ENCODE measurements around the gene PRKCE.

PRKCE gene

GRCh38 chr2:45852450-45853150, 201.1 kb downstream of the PRKCE start:
- H3K9ac ChIP-seq (ENCODE audit: low read length): no peak overlapping the region
- no peak overlapping the region for H3K27ac ChIP-seq (ENCODE audit: low read depth, low read length)
- no peak overlapping the region for H2BK5ac ChIP-seq (ENCODE audit: low read length)
- no peak overlapping the region for H2BK15ac ChIP-seq (replicated peaks; ENCODE audit: low read depth)
- H2AK5ac ChIP-seq (ENCODE audit: low read length): no peak overlapping the region
- no peaks in the 10 kb centered on the region for H3K27me3 ChIP-seq (ENCODE audit: insufficient read depth, low read length, poor library complexity)
- H3K36me3 ChIP-seq (ENCODE audit: control insufficient read depth, insufficient read depth, low read length): no peaks in the 10 kb centered on the region
- H3K79me2 ChIP-seq (ENCODE audit: control insufficient read depth, insufficient read depth, low read length): no peaks in the 10 kb centered on the region
- no peak overlapping the region for H3K23ac ChIP-seq (ENCODE audit: low read length)
- no peaks in the 10 kb centered on the region for H3K4me1 ChIP-seq (ENCODE audit: control insufficient read depth, low read depth, low read length)
- H3K4me2 ChIP-seq (ENCODE audit: low read length): no peak overlapping the region
- no peak overlapping the region for H4K8ac ChIP-seq (ENCODE audit: low read depth, low read length)
- H2BK120ac ChIP-seq (ENCODE audit: low read depth, low read length): no peak overlapping the region
- H4K5ac ChIP-seq (ENCODE audit: low read length): no peak overlapping the region
- H3K56ac ChIP-seq (ENCODE audit: low read length): no peak overlapping the region
- no peak overlapping the region for H3K4ac ChIP-seq (ENCODE audit: low read depth, low read length)
- no peak overlapping the region for H3K4me3 ChIP-seq (ENCODE audit: low read length)
- H3K18ac ChIP-seq (ENCODE audit: low read length): no peak overlapping the region
- no CpG with 5 or more reads among the region's 6 CpGs for WGBS (ENCODE audit: extremely low coverage, insufficient coverage, low lambda C conversion rate)
- DNase-seq: peak; percentile 2
- H3K79me1 ChIP-seq (ENCODE audit: low read length): no peaks in the 10 kb centered on the region

GRCh38 chr2:45855374-45855773, 203.9 kb downstream of the PRKCE start:
- DNase-seq: no peak
- H4K5ac ChIP-seq (ENCODE audit: low read length): no peak overlapping the region
- H3K27ac ChIP-seq (ENCODE audit: low read depth, low read length): no peak overlapping the region
- no peak overlapping the region for H2BK5ac ChIP-seq (ENCODE audit: low read length)
- H3K56ac ChIP-seq (ENCODE audit: low read length): no peak overlapping the region
- H4K8ac ChIP-seq (ENCODE audit: low read depth, low read length): no peak overlapping the region
- no peak overlapping the region for H3K4me3 ChIP-seq (ENCODE audit: low read length)
- H3K18ac ChIP-seq (ENCODE audit: low read length): no peak overlapping the region
- H3K79me1 ChIP-seq (ENCODE audit: low read length): no peaks in the 10 kb centered on the region
- H3K79me2 ChIP-seq (ENCODE audit: control insufficient read depth, insufficient read depth, low read length): no peaks in the 10 kb centered on the region
- H2AK5ac ChIP-seq (ENCODE audit: low read length): no peak overlapping the region
- no peak overlapping the region for H2BK15ac ChIP-seq (replicated peaks; ENCODE audit: low read depth)
- no peak overlapping the region for H3K4me2 ChIP-seq (ENCODE audit: low read length)
- no peak overlapping the region for H3K4ac ChIP-seq (ENCODE audit: low read depth, low read length)
- H3K23ac ChIP-seq (ENCODE audit: low read length): no peak overlapping the region
- no peak overlapping the region for H2BK120ac ChIP-seq (ENCODE audit: low read depth, low read length)
- H3K4me1 ChIP-seq (ENCODE audit: control insufficient read depth, low read depth, low read length): no peaks in the 10 kb centered on the region
- no peaks in the 10 kb centered on the region for H3K27me3 ChIP-seq (ENCODE audit: insufficient read depth, low read length, poor library complexity)
- H3K36me3 ChIP-seq (ENCODE audit: control insufficient read depth, insufficient read depth, low read length): no peaks in the 10 kb centered on the region
- H3K9ac ChIP-seq (ENCODE audit: low read length): no peak overlapping the region
- no CpG with 5 or more reads among the region's 3 CpGs for WGBS (ENCODE audit: extremely low coverage, insufficient coverage, low lambda C conversion rate)

DNA sequence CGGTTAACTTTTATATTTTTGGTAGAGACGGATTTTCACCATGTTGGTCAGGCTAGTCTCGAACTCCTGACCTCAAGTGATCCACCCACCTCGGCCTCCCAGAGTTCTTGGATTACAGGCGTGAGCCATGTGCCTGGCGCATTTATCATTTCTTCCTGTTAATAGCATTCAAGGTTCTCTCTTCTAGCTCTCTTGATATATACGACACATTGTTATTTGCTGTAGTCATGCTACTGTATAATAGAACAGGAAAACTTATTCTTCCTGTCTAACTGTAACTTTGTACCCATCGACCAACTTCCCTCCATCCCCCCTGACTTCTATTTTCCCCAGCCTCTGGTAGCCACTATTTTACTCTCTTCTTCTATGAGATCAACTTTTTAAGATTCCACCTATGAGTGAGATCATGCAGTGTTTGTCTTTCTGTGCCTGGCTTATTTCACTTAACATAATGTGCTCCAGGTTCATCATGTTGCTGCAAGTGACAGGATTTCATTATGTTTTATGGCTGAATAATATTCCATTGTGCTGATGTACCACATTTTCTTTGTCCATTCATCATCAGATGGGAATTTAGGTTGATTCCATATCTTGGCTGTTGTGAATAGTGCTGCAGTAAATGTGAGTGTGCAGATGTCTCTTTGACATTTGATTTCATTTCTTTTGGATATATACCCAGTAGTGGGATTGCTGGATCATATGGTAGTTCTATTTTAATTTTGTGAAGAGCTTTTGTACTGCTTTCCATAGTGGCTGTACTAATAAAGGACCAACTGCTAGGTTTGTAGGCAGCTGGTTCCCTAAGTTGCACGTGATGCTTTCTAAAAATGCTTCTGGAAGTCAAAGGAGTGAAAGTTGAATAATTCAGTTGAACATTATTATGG, 205.2 kb downstream of the PRKCE start:
- H3K79me2 ChIP-seq (ENCODE audit: control insufficient read depth, insufficient read depth, low read length): no peaks in the 10 kb centered on the region
- no peak for DNase-seq
- no peak overlapping the region for H3K9ac ChIP-seq (ENCODE audit: low read length)

DNA sequence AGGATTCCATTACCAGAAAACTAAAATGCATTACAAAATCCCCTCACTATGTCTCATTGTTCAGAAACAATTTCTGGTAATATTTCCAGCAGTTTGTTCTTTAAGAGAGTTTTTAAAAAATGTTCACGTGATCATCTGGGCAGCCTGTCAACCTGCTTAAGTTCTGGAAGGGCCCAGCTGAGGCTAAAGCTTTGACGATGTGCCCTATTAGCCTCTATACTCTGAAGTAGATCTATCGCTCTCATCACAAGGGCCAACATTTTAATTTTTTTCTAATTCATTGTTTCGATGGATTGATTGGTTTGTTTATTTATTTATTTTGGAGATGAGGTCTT, 205.8 kb downstream of the PRKCE start:
- no peak overlapping the region for H2BK15ac ChIP-seq (replicated peaks; ENCODE audit: low read depth)
- H3K4me1 ChIP-seq (ENCODE audit: control insufficient read depth, low read depth, low read length): no peaks in the 10 kb centered on the region
- no peaks in the 10 kb centered on the region for H3K79me2 ChIP-seq (ENCODE audit: control insufficient read depth, insufficient read depth, low read length)
- H4K8ac ChIP-seq (ENCODE audit: low read depth, low read length): no peak overlapping the region
- H3K23ac ChIP-seq (ENCODE audit: low read length): no peak overlapping the region
- no peak overlapping the region for H3K18ac ChIP-seq (ENCODE audit: low read length)
- no peak overlapping the region for H3K9ac ChIP-seq (ENCODE audit: low read length)
- no peak overlapping the region for H2AK5ac ChIP-seq (ENCODE audit: low read length)
- H3K36me3 ChIP-seq (ENCODE audit: control insufficient read depth, insufficient read depth, low read length): no peaks in the 10 kb centered on the region
- no peak overlapping the region for H3K27ac ChIP-seq (ENCODE audit: low read depth, low read length)
- no peak overlapping the region for H2BK120ac ChIP-seq (ENCODE audit: low read depth, low read length)
- DNase-seq: no peak
- H4K5ac ChIP-seq (ENCODE audit: low read length): no peak overlapping the region
- no peak overlapping the region for H3K4ac ChIP-seq (ENCODE audit: low read depth, low read length)
- no peaks in the 10 kb centered on the region for H3K79me1 ChIP-seq (ENCODE audit: low read length)
- H3K4me3 ChIP-seq (ENCODE audit: low read length): no peak overlapping the region
- WGBS (ENCODE audit: extremely low coverage, insufficient coverage, low lambda C conversion rate): no CpG with 5 or more reads among the region's 4 CpGs
- no peak overlapping the region for H2BK5ac ChIP-seq (ENCODE audit: low read length)
- H3K27me3 ChIP-seq (ENCODE audit: insufficient read depth, low read length, poor library complexity): no peaks in the 10 kb centered on the region
- H3K4me2 ChIP-seq (ENCODE audit: low read length): no peak overlapping the region
- H3K56ac ChIP-seq (ENCODE audit: low read length): no peak overlapping the region

More for the DNA sequence above, 205.2 kb downstream of the PRKCE start:
- no peak overlapping the region for H2BK120ac ChIP-seq (ENCODE audit: low read depth, low read length)
- WGBS (ENCODE audit: extremely low coverage, insufficient coverage, low lambda C conversion rate): no CpG with 5 or more reads among the region's 9 CpGs
- H3K56ac ChIP-seq (ENCODE audit: low read length): no peak overlapping the region
- H2BK15ac ChIP-seq (replicated peaks; ENCODE audit: low read depth): no peak overlapping the region
- H3K27ac ChIP-seq (ENCODE audit: low read depth, low read length): no peak overlapping the region
- no peak overlapping the region for H3K23ac ChIP-seq (ENCODE audit: low read length)
- no peak overlapping the region for H3K4me2 ChIP-seq (ENCODE audit: low read length)
- H3K4ac ChIP-seq (ENCODE audit: low read depth, low read length): no peak overlapping the region
- no peaks in the 10 kb centered on the region for H3K79me1 ChIP-seq (ENCODE audit: low read length)
- no peak overlapping the region for H3K18ac ChIP-seq (ENCODE audit: low read length)
- H4K8ac ChIP-seq (ENCODE audit: low read depth, low read length): no peak overlapping the region
- H2BK5ac ChIP-seq (ENCODE audit: low read length): no peak overlapping the region
- no peaks in the 10 kb centered on the region for H3K36me3 ChIP-seq (ENCODE audit: control insufficient read depth, insufficient read depth, low read length)
- no peaks in the 10 kb centered on the region for H3K4me1 ChIP-seq (ENCODE audit: control insufficient read depth, low read depth, low read length)
- H2AK5ac ChIP-seq (ENCODE audit: low read length): no peak overlapping the region
- no peaks in the 10 kb centered on the region for H3K27me3 ChIP-seq (ENCODE audit: insufficient read depth, low read length, poor library complexity)
- no peak overlapping the region for H4K5ac ChIP-seq (ENCODE audit: low read length)
- H3K4me3 ChIP-seq (ENCODE audit: low read length): no peak overlapping the region

- Histone ChIP-seq H3K4ac (ENCODE audit: low read depth, low read length) (no peak overlapping the region), H3K56ac (ENCODE audit: low read length) (no peak overlapping the region), H4K8ac (ENCODE audit: low read depth, low read length) (no peak overlapping the region), H3K36me3 (ENCODE audit: control insufficient read depth, insufficient read depth, low read length) (no peaks in the 10 kb centered on the region), H2BK15ac (replicated peaks; ENCODE audit: low read depth) (no peak overlapping the region), H2AK5ac (ENCODE audit: low read length) (no peak overlapping the region), H3K4me2 (ENCODE audit: low read length) (no peak overlapping the region), H3K23ac (ENCODE audit: low read length) (no peak overlapping the region), H3K79me1 (ENCODE audit: low read length) (no peaks in the 10 kb centered on the region), H3K4me1 (ENCODE audit: control insufficient read depth, low read depth, low read length) (no peaks in the 10 kb centered on the region), H2BK120ac (ENCODE audit: low read depth, low read length) (no peak overlapping the region), H3K79me2 (ENCODE audit: control insufficient read depth, insufficient read depth, low read length) (no peaks in the 10 kb centered on the region), H3K18ac (ENCODE audit: low read length) (no peak overlapping the region), H3K27me3 (ENCODE audit: insufficient read depth, low read length, poor library complexity) (no peaks in the 10 kb centered on the region), H2BK5ac (ENCODE audit: low read length) (no peak overlapping the region), H3K9ac (ENCODE audit: low read length) (no peak overlapping the region), H3K27ac (ENCODE audit: low read depth, low read length) (no peak overlapping the region), H4K5ac (ENCODE audit: low read length) (no peak overlapping the region), H3K4me3 (ENCODE audit: low read length) (no peak overlapping the region)
- no CpG with 5 or more reads among the region's 11 CpGs for WGBS (ENCODE audit: extremely low coverage, insufficient coverage, low lambda C conversion rate)
- no peak for DNase-seq
Observed at GRCh38 chr2:45857867-45858520, 206.5 kb downstream of the PRKCE start.
